Stimulated activated CD8-positive, alpha-beta memory T cell treated with anti-CD3 and anti-CD28 coated beads, Interleukin-12 subunit alpha, Interleukin-12 subunit beta, amount 100 ng/mL, for 4 hours (primary cell): Measurements from ENCODE around the gene CATSPERB.
"Not testable (repeated sequence)": the region's sequence is repeated elsewhere in the genome, so short reads cannot be mapped to it uniquely, and the experiment has no call there.

ENCODE experiments used
- DNase-seq: peaks from one replicate; pipeline ENCODE4 v3.0.0-alpha.2; 2020; ENCODE audit warnings: low read depth

Gene CATSPERB, protein sequence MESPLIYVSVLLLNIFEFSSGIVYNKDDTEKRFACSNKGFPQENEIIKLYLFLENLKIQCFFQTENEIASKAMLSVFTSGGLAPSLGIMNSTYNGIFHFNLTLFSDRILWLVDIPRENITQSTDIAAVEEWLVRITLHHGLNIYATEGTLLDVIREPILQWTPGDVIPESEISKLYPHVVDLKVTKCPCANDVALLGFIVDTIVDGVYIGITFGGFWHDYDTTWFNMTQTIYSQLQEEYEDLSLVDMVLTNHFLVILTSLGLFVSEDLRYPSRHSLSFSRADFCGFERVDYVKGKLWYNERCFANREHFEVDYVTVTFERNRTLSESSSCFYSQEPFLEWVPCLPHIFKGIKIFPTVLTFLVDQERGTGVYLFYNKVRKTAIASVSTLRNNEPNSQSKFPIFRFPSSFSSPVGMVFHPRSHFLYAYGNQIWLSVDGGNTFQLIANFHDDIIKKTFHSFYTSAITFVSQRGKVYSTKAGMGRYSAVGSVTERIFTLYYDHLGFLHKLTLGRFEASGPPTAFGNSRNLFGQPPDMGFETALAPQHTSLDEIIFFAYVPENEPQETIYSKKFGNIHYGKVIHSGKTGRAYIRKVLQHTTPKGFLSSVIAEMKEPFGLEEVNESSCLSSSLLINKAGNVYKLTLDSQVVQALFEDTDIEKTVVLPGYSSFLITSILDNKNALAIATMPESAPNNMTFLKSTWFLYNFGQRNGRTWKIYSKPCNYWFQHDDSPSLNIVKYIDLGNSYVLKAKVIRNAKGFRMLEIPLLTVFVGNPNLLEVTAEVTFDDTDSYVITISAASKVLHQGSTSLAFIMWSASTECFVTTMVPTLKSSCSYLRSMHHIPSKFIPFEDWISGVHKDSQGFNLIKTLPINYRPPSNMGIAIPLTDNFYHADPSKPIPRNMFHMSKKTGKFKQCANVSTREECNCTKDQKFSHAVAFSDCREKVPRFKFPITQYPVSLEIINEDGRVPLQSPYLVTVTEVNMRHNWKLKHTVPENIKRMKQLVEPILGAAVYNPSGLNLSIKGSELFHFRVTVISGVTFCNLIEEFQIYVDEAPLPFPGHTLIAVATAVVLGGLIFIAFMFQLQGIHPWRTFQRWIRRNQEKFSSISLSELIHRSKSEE

DNA sequence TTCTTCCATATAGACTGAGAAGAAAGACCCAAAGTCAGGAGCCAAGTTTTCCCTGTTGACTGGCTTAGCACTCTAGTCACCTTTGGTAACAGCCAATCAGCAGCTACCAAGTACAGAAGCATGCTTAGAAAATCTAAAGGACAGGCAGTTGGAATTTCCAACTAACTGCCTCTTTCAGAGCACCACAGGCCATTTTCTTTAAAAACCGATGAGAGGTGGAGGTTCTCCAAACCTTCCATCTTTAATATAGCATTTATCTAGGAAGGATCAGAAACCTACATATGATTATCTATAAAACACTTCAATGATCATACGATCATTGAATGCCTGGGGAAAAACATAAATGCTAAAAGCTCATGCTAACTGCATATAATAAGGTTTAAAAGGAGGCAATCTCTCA is at the start of gene CATSPERB:
Gene CATSPERB, minus strand, starts transcription at position 101 of the 400 bp plus-strand sequence. CDS start 2,607 bp downstream, outside the sequence.
- no peak for DNase-seq

DNA sequence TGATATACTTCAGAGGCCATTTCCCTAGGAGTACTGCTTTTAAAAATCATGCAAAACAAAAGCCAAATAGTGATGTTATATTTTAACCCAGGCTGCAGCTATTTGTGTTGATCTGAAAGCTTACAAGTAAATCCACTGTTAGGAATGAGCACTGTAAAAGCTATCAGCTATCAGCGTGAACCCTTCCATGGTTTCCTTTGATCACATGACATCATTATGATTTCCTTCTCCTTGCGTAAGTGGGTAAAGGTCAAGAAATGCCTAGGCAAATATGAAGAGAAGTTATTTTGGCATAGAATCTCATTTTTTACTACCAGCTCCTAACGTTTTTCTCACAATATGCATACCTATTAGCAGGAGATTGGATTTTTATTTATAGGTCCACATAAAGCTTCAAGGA is 48.6 kb upstream of the CATSPERB start:
- DNase-seq, result no peak

DNA sequence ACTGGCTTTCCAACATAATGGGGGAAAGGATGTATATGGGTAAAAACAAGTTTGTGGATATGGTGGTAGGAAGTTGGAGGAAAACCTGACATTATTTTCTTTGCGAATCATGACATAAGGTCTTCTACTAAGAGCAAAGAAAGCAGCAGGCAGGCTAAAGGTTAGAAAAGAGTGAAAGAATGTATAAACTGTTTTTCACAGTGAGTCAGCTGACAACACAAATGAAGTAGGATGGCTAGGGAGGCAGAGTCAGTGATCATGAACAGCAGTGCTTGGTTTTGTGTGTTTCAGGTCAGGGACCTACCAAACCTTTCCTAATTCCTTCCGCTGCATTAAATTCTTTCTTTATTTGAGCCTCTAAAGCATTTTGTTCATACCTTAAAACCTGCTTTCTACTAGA is 46.3 kb upstream of the CATSPERB start:
- DNase-seq, result no peak

- no peak for DNase-seq
Observed at GRCh38 chr14:91774140-91775096, 42.5 kb upstream of the CATSPERB start.

DNA sequence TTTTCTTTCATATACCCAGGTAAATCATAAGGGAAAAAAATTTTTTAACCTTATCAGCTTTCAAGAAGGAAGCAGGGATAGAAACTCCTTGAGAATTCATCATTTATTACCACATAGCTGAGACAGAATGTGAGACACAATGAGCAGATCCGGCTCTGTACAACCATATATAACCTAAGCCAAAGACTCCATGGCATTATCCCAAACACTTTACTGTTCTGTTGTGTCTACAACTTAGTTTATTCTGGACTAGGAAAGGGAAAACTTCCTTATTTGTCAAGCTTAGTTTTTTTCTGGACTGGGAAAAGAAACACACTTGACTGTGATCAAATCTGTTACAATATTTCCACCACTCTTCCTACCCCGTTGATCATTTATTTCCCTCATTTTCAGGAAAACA is 38.3 kb upstream of the CATSPERB start:
- DNase-seq, result no peak

- no peak for DNase-seq
Observed at GRCh38 chr14:91755570-91756295, 23.8 kb upstream of the CATSPERB start.

GRCh38 chr14:91754819-91755218 is 22.9 kb upstream of the CATSPERB start:
- DNase-seq, result no peak

- DNase-seq, result no peak
Observed at GRCh38 chr14:91754185-91754584, 22.3 kb upstream of the CATSPERB start.

- no peak for DNase-seq
Observed at GRCh38 chr14:91753501-91754128, 21.7 kb upstream of the CATSPERB start.

GRCh38 chr14:91752961-91753360 is 21.1 kb upstream of the CATSPERB start:
- DNase-seq, result no peak

GRCh38 chr14:91751719-91752118 is 19.8 kb upstream of the CATSPERB start:
- no peak for DNase-seq

GRCh38 chr14:91750634-91751198 is 18.8 kb upstream of the CATSPERB start:
- DNase-seq, result no peak

GRCh38 chr14:91749868-91750267 is 18.0 kb upstream of the CATSPERB start:
- DNase-seq, result no peak

GRCh38 chr14:91748049-91748448 is 16.2 kb upstream of the CATSPERB start:
- DNase-seq, result no peak

GRCh38 chr14:91745344-91745743 is 13.5 kb upstream of the CATSPERB start:
- DNase-seq, result no peak

DNA sequence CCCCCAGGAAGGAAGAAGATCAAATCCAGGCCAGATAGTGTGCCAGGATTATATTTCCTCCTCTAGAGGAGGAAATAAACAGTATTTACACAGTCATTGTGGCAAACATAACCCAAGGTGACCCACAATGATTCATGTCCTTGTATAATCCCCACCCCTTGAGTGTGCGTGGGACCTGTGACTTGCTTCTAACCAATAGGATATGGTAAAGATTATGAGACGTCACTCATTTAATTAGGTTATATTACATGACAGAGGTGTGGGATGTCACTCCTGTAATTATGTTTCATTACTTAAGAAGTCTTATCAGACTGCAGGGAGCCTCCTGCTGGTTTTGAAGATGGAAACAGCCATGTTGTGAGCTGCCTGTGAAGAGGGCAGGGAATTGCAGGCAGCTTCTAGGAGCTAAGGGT is 12.2 kb upstream of the CATSPERB start:
- DNase-seq, result no peak

GRCh38 chr14:91743305-91743653 is 11.4 kb upstream of the CATSPERB start:
- no peak for DNase-seq

DNA sequence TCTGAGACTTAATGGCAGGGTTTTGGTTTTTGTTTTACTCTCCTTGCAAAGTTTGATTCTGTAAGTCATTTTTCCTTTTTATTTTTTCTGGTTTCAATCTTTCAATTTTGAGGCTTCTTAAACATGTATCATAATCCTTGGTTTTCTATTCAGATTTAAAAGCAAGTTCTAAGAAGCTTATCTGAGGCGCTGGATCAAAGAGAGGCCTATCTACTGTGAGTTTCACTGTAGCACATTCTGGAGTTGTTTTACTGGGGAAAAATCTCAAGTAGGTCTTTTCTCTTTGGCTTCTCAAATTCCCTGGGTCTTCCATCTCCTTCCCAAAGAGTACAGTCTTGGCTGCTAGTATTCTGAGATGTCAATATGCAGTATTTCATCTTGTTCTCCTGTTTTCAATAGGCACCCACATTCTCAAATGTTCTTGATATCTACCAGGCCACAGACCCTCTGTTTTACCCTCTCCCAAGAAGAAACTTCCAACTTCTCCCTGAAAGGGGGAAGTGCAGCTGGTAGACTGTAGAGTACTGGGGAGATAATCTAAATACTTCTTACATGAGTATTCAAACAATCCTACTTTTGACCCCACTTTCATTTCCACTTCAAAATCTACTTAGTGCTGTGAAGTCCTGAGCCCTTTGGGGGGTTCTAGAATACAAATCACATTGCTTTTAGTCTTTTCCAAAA is 10.9 kb upstream of the CATSPERB start:
- no peak for DNase-seq

GRCh38 chr14:91739867-91740266 is 8.0 kb upstream of the CATSPERB start:
- DNase-seq, result not testable (repeated sequence)
